Suprapubic skin (tissue), 4 donors: ENCODE measurements around the gene CAB39L. TPM values are rescaled to one million over a fixed set of nuclear protein-coding genes. Genes with fewer than 3 reads are reported as not detected.

Source experiments
- DNase-seq, 2 donors: peaks; one replicate each; pipeline ENCODE4 v3.0.0-alpha.2; 2019; ENCODE audit warnings: low spot score in 2 of 2
- H3K27ac ChIP-seq: fragments of 200-600 bp; sonication (generic); one replicate; pipeline ENCODE4 v1.5.1; 2019
- H3K27me3 ChIP-seq: fragments of 200-600 bp; sonication (generic); one replicate; pipeline ENCODE4 v1.5.1; 2019
- H3K36me3 ChIP-seq: fragments of 200-600 bp; sonication (generic); one replicate; pipeline ENCODE4 v1.5.1; 2019
- H3K4me1 ChIP-seq: fragments of 200-600 bp; sonication (generic); one replicate; pipeline ENCODE4 v1.5.1; 2019
- H3K4me3 ChIP-seq: fragments of 200-600 bp; sonication (generic); one replicate; pipeline ENCODE4 v1.5.1; 2019; ENCODE audit warnings: mild to moderate bottlenecking
- H3K9me3 ChIP-seq: fragments of 200-600 bp; sonication (generic); one replicate; pipeline ENCODE4 v1.5.1; 2019
- CTCF ChIP-seq, 2 donors: fragments of 200-600 bp in 1 of 2; fragments of 450-650 bp in 1 of 2; sonication (generic) in 1 of 2; IDR thresholded peaks; one replicate each; pipeline ENCODE4 v1.5.1; 2016 to 2019; ENCODE audit warnings: antibody characterized with exemption in 2 of 2, mild to moderate bottlenecking in 1 of 2, moderate library complexity in 1 of 2
- EP300 ChIP-seq: sonication (generic); formaldehyde crosslinking; IDR thresholded peaks from one replicate; pipeline ENCODE4 v1.6.1; 2017; ENCODE audit warnings: antibody characterized with exemption
- POLR2A ChIP-seq, 2 donors: fragments of 450-650 bp; IDR thresholded peaks; one replicate each; pipeline ENCODE4 v1.6.1; 2017; ENCODE audit warnings: antibody characterized with exemption in 2 of 2, mild to moderate bottlenecking in 2 of 2, moderate library complexity in 2 of 2
- POLR2AphosphoS5 ChIP-seq, 3 donors: sonication (generic); formaldehyde crosslinking; IDR thresholded peaks; one replicate each; pipeline ENCODE4 v1.6.1; 2017; ENCODE audit warnings: antibody characterized with exemption in 3 of 3
- WGBS: methylation state at CpG from one replicate; pipeline ENCODE4 v1.1.5; 2018; 5-methylcytosine and 5-hydroxymethylcytosine counted together
- total RNA-seq, 4 donors: library from RNA; depleted of rRNA; stranded (reverse); fragments of >200 nt; gene quantifications; one replicate each; pipeline ENCODE4 v1.1.0, GENCODE V29; 2016

Gene CAB39L
- total RNA-seq, 4 donors from 2014 or later, result 17.8 to 45.1 (median 28.6) TPM

GRCh38 chr13:49351871-49352270 lies 92.0 kb downstream of the CAB39L start:
- Histone ChIP-seq H3K27ac (no peak overlapping the region), H3K4me1 (no peaks in the 10 kb centered on the region), H3K9me3 (no peaks in the 10 kb centered on the region), H3K36me3 (no peaks in the 10 kb centered on the region), H3K27me3 (no peaks in the 10 kb centered on the region), H3K4me3 (no peak overlapping the region)
- no peak for TF ChIP-seq POLR2A (IDR thresholded peaks at IDR 0.05)
- no peak for TF ChIP-seq CTCF (IDR thresholded peaks at IDR 0.05)
- no peak for TF ChIP-seq EP300
- TF ChIP-seq POLR2AphosphoS5 (IDR thresholded peaks at IDR 0.05), result no peak
- 63% methylated on average over 2 of the region's 2 CpGs for WGBS
- DNase-seq, result no peak

DNA sequence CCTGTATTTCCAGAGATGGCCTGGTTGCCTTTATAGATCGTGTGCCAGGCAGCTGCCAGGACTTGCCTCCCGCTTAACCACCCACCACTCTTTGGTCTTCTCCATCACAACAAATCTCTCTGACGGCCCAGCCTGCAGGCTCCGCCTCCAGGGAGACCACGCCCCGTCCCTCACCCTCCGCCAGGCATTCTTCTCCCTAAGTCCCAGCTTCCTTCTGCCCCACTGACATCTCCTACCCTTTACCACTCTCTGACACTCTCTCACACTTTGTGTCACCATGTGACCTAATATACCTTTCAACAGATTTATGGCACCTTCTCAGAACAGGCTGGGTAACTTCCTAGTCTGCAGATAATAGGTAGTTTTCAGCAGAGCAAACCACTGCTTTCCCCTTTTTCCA lies 95.1 kb downstream of the CAB39L start:
- Histone ChIP-seq H3K9me3 (no peaks in the 10 kb centered on the region), H3K36me3 (no peaks in the 10 kb centered on the region), H3K27ac (no peak overlapping the region), H3K27me3 (no peaks in the 10 kb centered on the region), H3K4me1 (no peaks in the 10 kb centered on the region), H3K4me3 (no peak overlapping the region)
- 67% methylated on average over 7 of the region's 7 CpGs for WGBS
- TF ChIP-seq EP300 (no peak), CTCF (IDR thresholded peaks at IDR 0.05) (no peak), POLR2AphosphoS5 (IDR thresholded peaks at IDR 0.05) (no peak), POLR2A (IDR thresholded peaks at IDR 0.05) (no peak)
- no peak for DNase-seq

DNA sequence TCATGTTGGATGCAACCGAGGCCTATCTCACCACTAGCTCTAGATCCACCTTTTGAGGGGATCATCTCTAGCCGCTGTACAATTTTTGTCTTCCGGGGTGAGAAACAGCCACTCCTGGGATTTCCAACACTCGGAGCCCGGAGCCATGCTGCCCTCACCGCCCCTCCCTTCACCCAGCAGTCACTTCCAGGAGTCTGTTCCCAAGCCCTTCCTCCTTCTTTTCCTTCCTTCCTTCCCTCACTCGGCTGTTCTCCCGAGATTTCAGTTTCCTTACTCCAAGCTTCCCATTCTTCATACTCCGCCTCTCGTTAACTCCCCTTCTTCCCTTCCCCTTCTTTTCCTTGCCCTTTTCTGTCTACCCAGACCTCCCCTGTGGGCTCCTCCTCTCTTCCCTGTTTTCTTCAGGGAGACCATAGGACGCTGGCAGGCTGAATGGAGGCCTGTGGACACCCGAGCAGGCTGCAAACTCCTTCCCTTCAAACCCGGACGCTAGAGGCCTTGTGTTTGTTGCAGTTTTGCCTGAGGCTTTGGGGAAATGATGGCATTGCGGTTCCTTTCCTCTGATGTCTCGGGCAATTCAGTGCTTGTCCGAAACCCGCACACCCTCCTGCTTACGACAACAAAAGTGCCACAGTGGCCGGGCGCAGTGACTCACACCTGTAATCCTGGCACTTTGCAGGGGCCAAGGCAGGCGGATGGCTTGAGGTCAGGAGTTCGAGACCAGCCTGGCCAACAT lies 96.0 kb downstream of the CAB39L start:
- no peak overlapping the region for H3K27ac ChIP-seq
- no peak overlapping the region for H3K4me3 ChIP-seq
- no peaks in the 10 kb centered on the region for H3K4me1 ChIP-seq
- no peaks in the 10 kb centered on the region for H3K9me3 ChIP-seq
- no peaks in the 10 kb centered on the region for H3K27me3 ChIP-seq
- TF ChIP-seq POLR2A (IDR thresholded peaks at IDR 0.05), result no peak
- no peak for TF ChIP-seq CTCF (IDR thresholded peaks at IDR 0.05)
- TF ChIP-seq EP300, result no peak
- no peak for TF ChIP-seq POLR2AphosphoS5 (IDR thresholded peaks at IDR 0.05)
- DNase-seq, result no peak
- no peaks in the 10 kb centered on the region for H3K36me3 ChIP-seq
- 82% methylated on average over 23 of the region's 23 CpGs for WGBS

GRCh38 chr13:49346460-49346859 lies 97.4 kb downstream of the CAB39L start:
- 83% methylated on average over 5 of the region's 5 CpGs for WGBS
- no peak overlapping the region for H3K27ac ChIP-seq
- H3K4me1 ChIP-seq, result no peaks in the 10 kb centered on the region
- H3K4me3 ChIP-seq, result no peak overlapping the region
- no peaks in the 10 kb centered on the region for H3K9me3 ChIP-seq
- no peaks in the 10 kb centered on the region for H3K36me3 ChIP-seq
- no peak for DNase-seq
- H3K27me3 ChIP-seq, result no peaks in the 10 kb centered on the region
- no peak for TF ChIP-seq POLR2AphosphoS5 (IDR thresholded peaks at IDR 0.05)
- no peak for TF ChIP-seq CTCF (IDR thresholded peaks at IDR 0.05)

DNA sequence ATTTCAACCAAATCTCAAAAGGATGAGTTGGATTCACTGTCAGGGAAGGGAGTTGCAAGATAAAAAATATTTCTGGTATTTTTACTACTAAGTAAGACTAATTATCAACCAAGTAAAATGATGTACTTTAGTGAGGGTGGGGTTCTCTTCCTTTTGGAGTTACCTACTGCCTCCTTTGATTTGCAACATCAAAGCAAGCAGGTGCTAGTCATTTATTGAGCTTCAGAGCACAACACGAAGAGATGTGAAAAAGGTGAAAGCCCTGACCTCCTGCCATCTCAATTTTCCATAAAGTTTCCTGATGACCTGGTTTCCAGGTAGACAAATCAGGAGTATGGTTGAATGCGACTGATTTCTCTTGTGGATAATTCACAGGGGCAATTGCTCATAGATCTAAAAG lies 100.1 kb downstream of the CAB39L start:
- H3K27ac ChIP-seq, result no peak overlapping the region
- no peaks in the 10 kb centered on the region for H3K9me3 ChIP-seq
- H3K4me1 ChIP-seq, result no peaks in the 10 kb centered on the region
- TF ChIP-seq EP300, result no peak
- TF ChIP-seq CTCF (IDR thresholded peaks at IDR 0.05), result no peak
- no peak for TF ChIP-seq POLR2AphosphoS5 (IDR thresholded peaks at IDR 0.05)
- no peak for TF ChIP-seq POLR2A (IDR thresholded peaks at IDR 0.05)
- H3K27me3 ChIP-seq, result no peaks in the 10 kb centered on the region
- WGBS, result 31% methylated on average over 2 of the region's 2 CpGs
- H3K4me3 ChIP-seq, result no peak overlapping the region
- peaks cover 11% of the 10 kb centered on the region for H3K36me3 ChIP-seq
- no peak for DNase-seq
